Fibroblast of mammary gland (primary cell): ENCODE data around the gene BLOC1S5.

Experiments used
- DNase-seq: peaks from one replicate; pipeline ENCODE4 v3.0.0-alpha.2; 2010; ENCODE audit warnings: low read depth
- H3K4me3 ChIP-seq: 2 replicates; pipeline ENCODE4 v1.5.1; 2011; ENCODE audit warnings: low read depth, mild to moderate bottlenecking, low read length, moderate library complexity; ENCODE audit not compliant: control insufficient read depth
- TF ChIP-seq, protein P1 (sequence below): conservative IDR thresholded peaks from 2 replicates; pipeline ENCODE4 v1.5.1; 2011; ENCODE audit warnings: low read depth, low read length, inconsistent platforms; ENCODE audit not compliant: control insufficient read depth, insufficient read depth

BLOC1S5 gene

DNA sequence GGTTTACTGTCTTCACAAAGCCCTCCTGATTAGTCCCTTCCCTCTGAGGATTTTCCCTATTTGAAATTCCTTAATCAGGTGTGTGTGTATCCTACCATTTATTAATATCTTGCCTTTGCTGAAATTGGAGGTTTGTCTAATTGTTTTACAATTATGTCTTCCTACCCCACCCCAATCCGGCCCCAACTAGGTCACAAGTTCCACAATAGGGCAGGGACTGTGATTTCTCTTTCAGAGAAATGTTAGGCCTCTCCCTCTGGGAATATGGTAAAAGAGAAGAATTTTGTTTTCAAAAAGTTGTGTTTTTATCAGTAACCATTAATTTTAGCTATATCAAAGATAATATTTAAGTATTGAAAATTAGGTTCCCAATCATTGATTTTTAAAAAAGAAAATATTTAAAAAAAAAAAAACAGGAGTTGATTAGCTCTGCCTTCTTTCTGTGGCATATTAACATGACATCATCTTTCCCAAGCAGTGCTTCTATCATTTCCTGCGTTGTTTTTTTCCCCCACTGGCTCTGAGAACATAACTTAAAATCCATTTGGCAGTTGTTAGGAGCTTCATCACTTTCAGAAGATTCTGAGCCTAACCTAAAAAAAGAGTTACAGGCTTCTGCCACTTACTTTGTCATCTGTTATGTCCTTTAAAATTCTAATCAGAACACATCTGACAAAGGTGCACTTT, 36.1 kb downstream of the BLOC1S5 start:
- H3K4me3 ChIP-seq = no peak overlapping the region
- TF ChIP-seq, protein P1, sequence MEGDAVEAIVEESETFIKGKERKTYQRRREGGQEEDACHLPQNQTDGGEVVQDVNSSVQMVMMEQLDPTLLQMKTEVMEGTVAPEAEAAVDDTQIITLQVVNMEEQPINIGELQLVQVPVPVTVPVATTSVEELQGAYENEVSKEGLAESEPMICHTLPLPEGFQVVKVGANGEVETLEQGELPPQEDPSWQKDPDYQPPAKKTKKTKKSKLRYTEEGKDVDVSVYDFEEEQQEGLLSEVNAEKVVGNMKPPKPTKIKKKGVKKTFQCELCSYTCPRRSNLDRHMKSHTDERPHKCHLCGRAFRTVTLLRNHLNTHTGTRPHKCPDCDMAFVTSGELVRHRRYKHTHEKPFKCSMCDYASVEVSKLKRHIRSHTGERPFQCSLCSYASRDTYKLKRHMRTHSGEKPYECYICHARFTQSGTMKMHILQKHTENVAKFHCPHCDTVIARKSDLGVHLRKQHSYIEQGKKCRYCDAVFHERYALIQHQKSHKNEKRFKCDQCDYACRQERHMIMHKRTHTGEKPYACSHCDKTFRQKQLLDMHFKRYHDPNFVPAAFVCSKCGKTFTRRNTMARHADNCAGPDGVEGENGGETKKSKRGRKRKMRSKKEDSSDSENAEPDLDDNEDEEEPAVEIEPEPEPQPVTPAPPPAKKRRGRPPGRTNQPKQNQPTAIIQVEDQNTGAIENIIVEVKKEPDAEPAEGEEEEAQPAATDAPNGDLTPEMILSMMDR = no peak
- DNase-seq = peak; percentile 63

DNA sequence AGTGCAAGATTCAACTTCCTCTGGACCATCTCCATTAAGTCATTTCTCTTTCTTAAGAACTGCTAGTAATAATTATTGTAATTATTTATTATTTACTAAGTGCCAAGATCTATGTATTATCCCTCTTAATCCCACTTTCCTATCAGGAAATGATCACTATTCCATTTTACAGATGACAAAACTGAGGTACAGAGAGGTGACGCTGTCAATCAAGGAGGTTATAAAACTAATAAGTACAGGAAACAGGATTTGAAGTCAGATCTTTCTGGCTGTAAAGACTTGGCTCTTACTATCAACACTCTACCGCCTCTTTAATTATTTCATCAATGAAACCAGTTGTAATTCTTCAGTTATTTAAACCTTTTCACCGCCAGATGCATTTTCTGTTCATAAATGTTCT, 37.4 kb downstream of the BLOC1S5 start:
- DNase-seq = no peak
- H3K4me3 ChIP-seq = no peak overlapping the region
- TF ChIP-seq, protein P1 = no peak

DNA sequence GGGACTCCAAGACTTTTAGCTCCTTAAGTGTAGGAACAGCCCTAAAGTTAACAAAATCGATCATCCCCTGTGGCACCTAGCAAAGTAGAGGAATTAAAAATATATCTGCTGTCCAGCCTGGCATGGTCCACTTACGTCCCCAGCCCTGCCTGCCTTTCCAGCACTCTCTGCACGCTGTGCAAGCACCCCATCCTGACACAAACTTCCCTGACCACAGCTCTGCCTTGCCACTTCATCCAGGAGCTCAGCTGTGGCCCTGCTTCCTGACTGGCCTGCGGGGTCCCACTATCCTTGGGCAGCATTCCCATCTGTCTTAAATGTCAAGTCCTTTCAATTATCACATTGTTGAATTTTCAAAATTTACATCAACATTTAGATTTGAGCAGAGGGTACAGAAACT, 39.0 kb downstream of the BLOC1S5 start:
- DNase-seq = no peak
- H3K4me3 ChIP-seq = no peak overlapping the region
- TF ChIP-seq, protein P1 = no peak

DNA sequence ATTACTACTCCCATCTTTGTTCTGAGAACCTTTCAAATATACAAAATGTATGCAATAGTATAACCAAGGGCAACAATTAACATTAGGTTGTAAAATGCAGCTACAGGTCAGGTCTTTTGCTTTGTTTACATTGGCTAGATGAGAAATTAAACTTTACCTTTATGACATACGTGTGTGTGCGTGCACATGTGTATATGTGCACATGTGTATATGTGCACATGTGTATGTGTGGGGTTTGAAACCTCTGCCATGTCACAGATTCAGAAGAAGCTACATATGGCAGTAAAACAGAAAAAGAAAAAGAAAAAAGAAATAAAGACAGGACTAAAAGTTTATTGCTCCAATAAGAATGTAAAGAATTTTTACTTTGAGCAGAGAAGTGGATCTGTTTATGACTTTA, 40.6 kb downstream of the BLOC1S5 start:
- TF ChIP-seq, protein P1 = no peak
- DNase-seq = no peak
- H3K4me3 ChIP-seq = no peak overlapping the region

DNA sequence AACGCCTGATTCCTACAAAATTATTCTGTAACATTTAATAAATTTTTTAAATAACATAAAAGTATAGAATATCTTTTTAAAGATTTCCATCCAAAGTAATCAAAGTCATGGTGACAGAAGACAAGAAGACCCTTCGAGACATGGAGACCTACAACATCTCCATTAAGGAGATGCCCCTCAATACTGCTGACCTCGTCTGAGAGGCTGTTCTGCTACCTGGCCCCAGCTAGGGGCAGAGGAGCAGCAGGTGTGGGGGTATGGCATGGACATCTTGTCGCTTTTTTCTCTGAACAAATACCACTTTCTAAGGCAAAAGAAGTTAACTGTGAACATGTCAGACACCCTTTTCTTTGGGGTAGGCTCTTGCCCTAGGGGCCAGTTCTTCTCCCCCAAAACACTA, 44.1 kb downstream of the BLOC1S5 start:
- no peak overlapping the region for H3K4me3 ChIP-seq
- TF ChIP-seq, protein P1 = no peak
- no peak for DNase-seq

DNA sequence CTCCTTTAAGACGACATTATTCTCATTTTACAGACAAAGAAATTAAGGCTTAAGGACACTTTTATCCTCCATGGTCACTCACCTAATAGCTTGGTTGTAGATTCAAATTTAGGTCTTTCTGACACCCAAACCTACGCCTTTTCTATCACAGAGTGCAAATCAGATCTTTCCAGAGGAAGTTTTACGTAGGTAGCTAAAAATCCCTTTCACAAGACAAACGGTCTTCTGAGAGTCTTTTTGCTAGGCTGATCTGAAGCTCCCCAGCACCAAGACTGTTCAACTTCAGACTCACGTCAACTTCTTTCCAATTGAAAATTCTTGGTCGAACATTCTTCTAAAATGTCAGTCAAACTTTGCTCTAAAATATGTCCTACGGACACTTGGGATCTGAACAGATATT, 46.5 kb downstream of the BLOC1S5 start:
- TF ChIP-seq, protein P1 = no peak
- H3K4me3 ChIP-seq = no peak overlapping the region
- no peak for DNase-seq
